ENCODE data around the gene TP53. TPM values are rescaled to one million over a fixed set of nuclear protein-coding genes. Genes with fewer than 3 reads are reported as not detected.

The TP53 gene
- total RNA-seq, 1 donor from 2014 or later = 41.5 TPM

Other genes with a start within 250 kb of the TP53 start
- gene FGF11, start 248.0 kb downstream of the TP53 start, total RNA-seq = 3.8 TPM
- 6.3 TPM for gene CHRNB1, start 242.4 kb downstream of the TP53 start, total RNA-seq
- gene ZBTB4, start 207.9 kb downstream of the TP53 start, total RNA-seq = 84.2 TPM
- not detected for gene SLC35G6, start 206.0 kb downstream of the TP53 start, total RNA-seq
- 126 TPM for gene POLR2A, start 203.1 kb downstream of the TP53 start, total RNA-seq
- gene TNFSF12, start 138.4 kb downstream of the TP53 start, total RNA-seq = 63.9 TPM
- 32.7 TPM for gene TNFSF13, start 128.7 kb downstream of the TP53 start, total RNA-seq
- gene SENP3, start 125.6 kb downstream of the TP53 start, total RNA-seq = 39.8 TPM
- 83.0 TPM for gene CD68, start 107.9 kb downstream of the TP53 start, total RNA-seq
- 21.4 TPM for gene MPDU1, start 103.6 kb downstream of the TP53 start, total RNA-seq
- 5.1 TPM for gene SOX15, start 97.4 kb downstream of the TP53 start, total RNA-seq
- 46.5 TPM for gene FXR2, start 72.6 kb downstream of the TP53 start, total RNA-seq
- gene SAT2, start 59.7 kb downstream of the TP53 start, total RNA-seq = 68.7 TPM
- gene SHBG, start 57.4 kb downstream of the TP53 start, total RNA-seq = 0.53 TPM
- 14.3 TPM for gene ATP1B2, start 36.6 kb downstream of the TP53 start, total RNA-seq
- 5.7 TPM for gene WRAP53, start 987 bp upstream of the TP53 start, total RNA-seq
- gene EFNB3, start 17.7 kb upstream of the TP53 start, total RNA-seq = 0.53 TPM
- gene DNAH2, start 30.3 kb upstream of the TP53 start, total RNA-seq = 0.31 TPM
- 41.0 TPM for gene KDM6B, start 146.7 kb upstream of the TP53 start, total RNA-seq
- gene TMEM88, start 167.6 kb upstream of the TP53 start, total RNA-seq = 18.5 TPM
- 53.5 TPM for gene NAA38, start 170.1 kb upstream of the TP53 start, total RNA-seq
- gene CYB5D1, start 170.5 kb upstream of the TP53 start, total RNA-seq = 13.3 TPM
- 138 TPM for gene CHD3, start 201.3 kb upstream of the TP53 start, total RNA-seq
- 5.7 TPM for gene RNF227, start 228.8 kb upstream of the TP53 start, total RNA-seq
- 1.2 TPM for gene KCNAB3, start 242.4 kb upstream of the TP53 start, total RNA-seq
- gene TRAPPC1, start 244.5 kb upstream of the TP53 start, total RNA-seq = 78.3 TPM
- gene CNTROB, start 244.7 kb upstream of the TP53 start, total RNA-seq = 27.8 TPM